AG04450 (cell line): ENCODE data around the gene TAS2R14. TPM values are rescaled to one million over a fixed set of nuclear protein-coding genes. Genes with fewer than 3 reads are reported as not detected.

Source experiments
- CTCF ChIA-PET: fragments of 300-600, 350-600 bp; formaldehyde crosslinking; extraction: SDS; loops from one replicate; lab custom pipeline; 2022; ENCODE audit warnings: antibody characterized with exemption, inconsistent platforms; lab: Charles Lee
- POLR2A ChIA-PET: fragments of 350-600 bp; formaldehyde crosslinking; extraction: SDS; loops from one replicate; lab custom pipeline; 2021; ENCODE audit warnings: antibody characterized with exemption, inconsistent platforms; lab: Yijun Ruan, JAX
- DNase-seq: peaks from one replicate; pipeline ENCODE4 v3.0.0-alpha.2; 2011; ENCODE audit warnings: low read depth, low spot score
- H3K27ac ChIP-seq: one replicate; pipeline ENCODE4 v1.5.1; 2012; ENCODE audit warnings: low read depth, low read length, control low read depth
- H3K27me3 ChIP-seq: one replicate; pipeline ENCODE4 v1.6.0; 2012; ENCODE audit warnings: low read length; ENCODE audit not compliant: control insufficient read depth, insufficient read depth
- H3K4me3 ChIP-seq: 2 replicates; pipeline ENCODE4 v1.5.1; 2011; ENCODE audit warnings: mild to moderate bottlenecking, low read depth, low read length, control low read depth
- H3K9me3 ChIP-seq: 2 replicates; pipeline ENCODE4 v1.5.1; 2012; ENCODE audit warnings: low read length; ENCODE audit not compliant: control insufficient read depth, insufficient read depth
- polyA plus RNA-seq: library from polyadenylated mRNA; depleted of rRNA; stranded (reverse); fragments of >200 nt; gene quantifications from 2 replicates; pipeline ENCODE4 v1.2.3, GENCODE V29; 2011
- TF ChIP-seq, protein P1 (sequence below): IDR thresholded peaks from 2 replicates; pipeline ENCODE4 v1.5.1; 2011; ENCODE audit warnings: low read depth, low read length, control low read depth, inconsistent platforms

The TAS2R14 gene
- polyA plus RNA-seq, 1 experiment, result 3.2 TPM

DNA sequence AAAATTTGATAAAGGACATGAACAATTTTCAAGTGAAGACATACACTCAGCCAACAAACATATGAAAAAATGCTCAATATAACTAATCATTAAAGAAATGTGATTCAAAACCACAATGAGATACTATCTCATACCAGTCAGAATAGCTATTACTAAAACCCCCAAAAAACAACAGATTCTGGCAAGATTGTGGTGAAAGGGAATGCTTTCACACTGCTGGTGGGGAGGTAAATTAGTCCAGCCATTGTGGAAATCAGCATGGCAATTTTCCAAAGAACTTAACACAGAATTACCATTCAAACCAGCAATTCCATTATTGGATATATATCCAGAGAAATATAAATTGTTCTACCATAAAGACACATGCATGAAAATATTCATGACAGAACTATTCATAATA lies 18.7 kb upstream of the TAS2R14 start:
- Histone ChIP-seq H3K9me3 (no peaks in the 10 kb centered on the region; the same call in 1 of the 2 replicates), H3K27me3 (no peaks in the 10 kb centered on the region), H3K27ac (no peak overlapping the region), H3K4me3 (no peak overlapping the region)
- DNase-seq, result no peak
- POLR2A ChIA-PET, result no interaction called here
- CTCF ChIA-PET, result interaction anchor here (0.8 kb wide), 1 partner anchor 11 kb away, joined by 3 read pairs; no protein-coding TSS in a partner anchor
- TF ChIP-seq, protein P1, sequence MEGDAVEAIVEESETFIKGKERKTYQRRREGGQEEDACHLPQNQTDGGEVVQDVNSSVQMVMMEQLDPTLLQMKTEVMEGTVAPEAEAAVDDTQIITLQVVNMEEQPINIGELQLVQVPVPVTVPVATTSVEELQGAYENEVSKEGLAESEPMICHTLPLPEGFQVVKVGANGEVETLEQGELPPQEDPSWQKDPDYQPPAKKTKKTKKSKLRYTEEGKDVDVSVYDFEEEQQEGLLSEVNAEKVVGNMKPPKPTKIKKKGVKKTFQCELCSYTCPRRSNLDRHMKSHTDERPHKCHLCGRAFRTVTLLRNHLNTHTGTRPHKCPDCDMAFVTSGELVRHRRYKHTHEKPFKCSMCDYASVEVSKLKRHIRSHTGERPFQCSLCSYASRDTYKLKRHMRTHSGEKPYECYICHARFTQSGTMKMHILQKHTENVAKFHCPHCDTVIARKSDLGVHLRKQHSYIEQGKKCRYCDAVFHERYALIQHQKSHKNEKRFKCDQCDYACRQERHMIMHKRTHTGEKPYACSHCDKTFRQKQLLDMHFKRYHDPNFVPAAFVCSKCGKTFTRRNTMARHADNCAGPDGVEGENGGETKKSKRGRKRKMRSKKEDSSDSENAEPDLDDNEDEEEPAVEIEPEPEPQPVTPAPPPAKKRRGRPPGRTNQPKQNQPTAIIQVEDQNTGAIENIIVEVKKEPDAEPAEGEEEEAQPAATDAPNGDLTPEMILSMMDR, result no peak

DNA sequence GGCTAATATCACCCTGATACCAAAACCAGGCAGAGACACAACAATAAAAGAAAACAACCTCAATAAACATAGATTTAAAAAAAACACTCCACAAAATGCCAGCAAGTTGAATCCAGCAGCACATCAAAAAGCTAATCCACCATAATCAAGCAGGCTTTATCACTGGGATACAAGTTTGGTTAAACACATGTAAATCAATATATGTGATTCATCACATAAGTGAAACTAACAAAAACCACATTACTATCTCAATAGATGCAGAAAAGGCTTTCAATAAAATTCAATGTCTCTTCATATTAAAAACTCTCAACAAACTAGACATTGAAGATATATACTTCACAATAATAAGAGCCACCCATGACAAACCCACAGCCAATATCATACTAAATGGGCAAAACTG lies 17.0 kb upstream of the TAS2R14 start:
- no peaks in the 10 kb centered on the region for H3K9me3 ChIP-seq
- ChIA-PET POLR2A (no interaction called here), CTCF (no interaction called here)
- DNase-seq, result no peak
- H3K4me3 ChIP-seq, result no peak overlapping the region
- TF ChIP-seq, protein P1, result no peak
- no peak overlapping the region for H3K27ac ChIP-seq
- no peaks in the 10 kb centered on the region for H3K27me3 ChIP-seq

- ChIA-PET POLR2A (no interaction called here), CTCF (no interaction called here)
- Histone ChIP-seq H3K4me3 (no peak overlapping the region), H3K27ac (no peak overlapping the region), H3K27me3 (no peaks in the 10 kb centered on the region), H3K9me3 (no peaks in the 10 kb centered on the region; the same call in 1 of the 2 replicates)
- no peak for DNase-seq
- TF ChIP-seq, protein P1, result no peak
Observed at GRCh38 chr12:10952645-10953044, 13.6 kb upstream of the TAS2R14 start.

DNA sequence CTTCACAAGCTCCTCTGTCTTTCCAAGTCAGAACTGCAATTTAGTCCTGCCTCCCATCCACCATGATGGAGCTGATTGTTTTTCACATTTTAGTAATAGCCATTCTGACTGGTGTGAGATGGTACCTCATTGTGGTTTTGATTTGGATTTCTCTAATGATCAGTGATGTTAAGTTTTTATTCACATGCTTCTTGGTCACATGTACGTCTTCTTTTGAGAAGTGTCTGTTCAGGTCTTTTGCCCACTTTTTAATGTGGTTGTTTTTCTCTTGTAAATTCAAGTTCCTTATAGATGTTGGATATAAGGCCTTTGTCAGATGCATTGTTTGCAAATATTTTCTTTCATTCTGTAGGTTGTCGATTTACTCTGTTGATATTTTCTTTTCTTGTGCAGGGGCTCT lies 4.1 kb upstream of the TAS2R14 start:
- H3K9me3 ChIP-seq, result no peaks in the 10 kb centered on the region
- CTCF ChIA-PET, result interaction anchor here (1.1 kb wide), 1 partner anchor 49 kb away, joined by 3 read pairs; no protein-coding TSS in a partner anchor
- H3K4me3 ChIP-seq, result no peak overlapping the region
- DNase-seq, result no peak
- TF ChIP-seq, protein P1, result no peak
- H3K27ac ChIP-seq, result no peak overlapping the region
- no peaks in the 10 kb centered on the region for H3K27me3 ChIP-seq
- POLR2A ChIA-PET, result interaction anchor here (0.6 kb wide), 1 partner anchor 773 kb away, joined by 3 read pairs; no protein-coding TSS in a partner anchor

DNA sequence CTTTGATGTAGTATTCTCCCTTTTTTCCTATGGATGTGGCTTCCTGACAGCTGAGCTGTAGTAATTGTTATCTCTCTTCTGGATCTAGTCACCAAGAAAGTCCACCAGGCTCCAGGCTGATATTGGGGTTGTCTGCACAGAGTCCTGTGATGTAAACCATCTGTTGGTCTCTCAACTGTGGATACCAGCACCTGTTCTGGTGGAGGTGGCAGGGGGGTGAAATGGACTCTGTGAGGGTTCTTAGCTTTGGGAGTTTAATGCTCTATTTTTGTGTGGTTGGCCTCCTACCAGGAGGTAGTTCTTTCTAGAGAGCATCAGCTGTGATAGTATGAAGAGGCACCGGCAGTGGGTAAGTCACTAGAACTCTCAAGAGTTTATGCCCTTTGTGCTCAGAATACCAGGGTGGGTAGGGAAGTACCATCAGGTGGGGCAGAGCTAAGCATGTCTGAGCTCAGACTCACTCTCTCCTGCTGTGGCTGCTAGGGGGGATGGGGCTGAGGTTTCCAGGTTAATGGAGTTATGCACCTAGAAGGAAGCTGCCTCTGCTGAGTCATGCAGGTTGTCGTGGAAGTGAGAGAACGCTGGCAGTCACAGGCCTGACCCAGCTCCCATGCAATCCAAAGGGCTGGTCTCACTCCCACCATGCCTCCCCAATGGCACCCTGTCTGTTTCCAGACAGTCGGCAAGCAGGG lies 3.0 kb upstream of the TAS2R14 start:
- ChIA-PET POLR2A (no interaction called here), CTCF (no interaction called here)
- Histone ChIP-seq H3K27ac (no peak overlapping the region), H3K4me3 (no peak overlapping the region), H3K27me3 (no peaks in the 10 kb centered on the region), H3K9me3 (no peaks in the 10 kb centered on the region)
- no peak for DNase-seq
- TF ChIP-seq, protein P1, result no peak
